Neural progenitor cell (in vitro differentiated cells): ENCODE measurements around the gene CSF3R. TPM values are rescaled to one million over a fixed set of nuclear protein-coding genes. Genes with fewer than 3 reads are reported as not detected.
A peak's percentile ranks its signal among the peaks of the same experiment; 100 is the strongest.

Experiments
- DNase-seq: peaks from one replicate; pipeline ENCODE4 v3.0.0-alpha.2; 2016; ENCODE audit warnings: low spot score
- H2AFZ ChIP-seq: fragments of 200-600 bp; sonication (generic); replicated peaks from 2 replicates; pipeline ENCODE4 v1.6.1; 2016; ENCODE audit warnings: antibody characterized with exemption
- H3F3A ChIP-seq: fragments of 200-600 bp; sonication (generic); 2 replicates; pipeline ENCODE4 v1.6.1; 2016; ENCODE audit warnings: antibody characterized with exemption, low read depth
- H3K27ac ChIP-seq: fragments of 200-600 bp; sonication (generic); 2 replicates; pipeline ENCODE4 v1.5.1; 2016; ENCODE audit warnings: mild to moderate bottlenecking
- H3K27me3 ChIP-seq: fragments of 200-600 bp; sonication (generic); 2 replicates; pipeline ENCODE4 v1.6.1; 2016; ENCODE audit warnings: mild to moderate bottlenecking, moderate library complexity
- H3K36me3 ChIP-seq: fragments of 200-600 bp; sonication (generic); 2 replicates; pipeline ENCODE4 v1.5.1; 2016
- H3K4me1 ChIP-seq: fragments of 200-600 bp; sonication (generic); 2 replicates; pipeline ENCODE4 v1.6.1; 2016; ENCODE audit warnings: mixed run types
- H3K4me2 ChIP-seq: fragments of 200-600 bp; sonication (generic); 2 replicates; pipeline ENCODE4 v1.6.1; 2016
- H3K4me3 ChIP-seq: fragments of 200-600 bp; sonication (generic); 2 replicates; pipeline ENCODE4 v1.5.1; 2016
- H3K79me2 ChIP-seq: fragments of 200-600 bp; sonication (generic); 2 replicates; pipeline ENCODE4 v1.6.1; 2016; ENCODE audit warnings: low read depth
- H3K9ac ChIP-seq: fragments of 200-600 bp; sonication (generic); 2 replicates; pipeline ENCODE4 v1.6.1; 2016
- H3K9me3 ChIP-seq: fragments of 200-600 bp; sonication (generic); 2 replicates; pipeline ENCODE4 v1.5.1; 2016; ENCODE audit warnings: low read depth
- H4K20me1 ChIP-seq: fragments of 200-600 bp; sonication (generic); 2 replicates; pipeline ENCODE4 v1.6.1; 2016; ENCODE audit warnings: low read depth
- H3K27ac Mint-ChIP-seq: 3 replicates; pipeline ENCODE4 v1.8.0; 2021; ENCODE audit warnings: mixed read lengths
- H3K27me3 Mint-ChIP-seq: 2 replicates; pipeline ENCODE4 v1.8.0; 2022; ENCODE audit warnings: low read depth, mild to moderate bottlenecking, inconsistent platforms, moderate library complexity, mixed read lengths; ENCODE audit not compliant: insufficient read depth
- H3K36me3 Mint-ChIP-seq: 3 replicates; pipeline ENCODE4 v1.8.0; 2021; ENCODE audit warnings: mixed read lengths
- H3K4me1 Mint-ChIP-seq: 3 replicates; pipeline ENCODE4 v1.8.0; 2021; ENCODE audit warnings: mixed read lengths
- H3K4me3 Mint-ChIP-seq: 3 replicates; pipeline ENCODE4 v1.8.0; 2021; ENCODE audit warnings: mild to moderate bottlenecking, moderate library complexity, mixed read lengths
- H3K9me3 Mint-ChIP-seq: 3 replicates; pipeline ENCODE4 v1.8.0; 2020; ENCODE audit warnings: mixed read lengths
- CTCF ChIP-seq: fragments of 200-600 bp; sonication (generic); IDR thresholded peaks from 2 replicates; pipeline ENCODE4 v1.5.1; 2017; ENCODE audit warnings: antibody characterized with exemption, mild to moderate bottlenecking
- EZH2 ChIP-seq: fragments of 200-600 bp; sonication (generic); IDR thresholded peaks from 2 replicates; pipeline ENCODE4 v1.6.1; 2017; ENCODE audit warnings: antibody characterized with exemption, mild to moderate bottlenecking, moderate library complexity
- EZH2phosphoT487 ChIP-seq: fragments of 200-600 bp; sonication (generic); IDR thresholded peaks from 2 replicates; pipeline ENCODE4 v1.6.1; 2017; ENCODE audit warnings: antibody characterized with exemption
- total RNA-seq: library from RNA; depleted of rRNA; stranded (reverse); fragments of >200 nt; gene quantifications from 2 replicates; pipeline ENCODE4 v1.2.3, GENCODE V29; 2015; ENCODE audit warnings: low replicate concordance

CSF3R gene
- total RNA-seq, 1 donor from 2014 or later = not detected

DNA sequence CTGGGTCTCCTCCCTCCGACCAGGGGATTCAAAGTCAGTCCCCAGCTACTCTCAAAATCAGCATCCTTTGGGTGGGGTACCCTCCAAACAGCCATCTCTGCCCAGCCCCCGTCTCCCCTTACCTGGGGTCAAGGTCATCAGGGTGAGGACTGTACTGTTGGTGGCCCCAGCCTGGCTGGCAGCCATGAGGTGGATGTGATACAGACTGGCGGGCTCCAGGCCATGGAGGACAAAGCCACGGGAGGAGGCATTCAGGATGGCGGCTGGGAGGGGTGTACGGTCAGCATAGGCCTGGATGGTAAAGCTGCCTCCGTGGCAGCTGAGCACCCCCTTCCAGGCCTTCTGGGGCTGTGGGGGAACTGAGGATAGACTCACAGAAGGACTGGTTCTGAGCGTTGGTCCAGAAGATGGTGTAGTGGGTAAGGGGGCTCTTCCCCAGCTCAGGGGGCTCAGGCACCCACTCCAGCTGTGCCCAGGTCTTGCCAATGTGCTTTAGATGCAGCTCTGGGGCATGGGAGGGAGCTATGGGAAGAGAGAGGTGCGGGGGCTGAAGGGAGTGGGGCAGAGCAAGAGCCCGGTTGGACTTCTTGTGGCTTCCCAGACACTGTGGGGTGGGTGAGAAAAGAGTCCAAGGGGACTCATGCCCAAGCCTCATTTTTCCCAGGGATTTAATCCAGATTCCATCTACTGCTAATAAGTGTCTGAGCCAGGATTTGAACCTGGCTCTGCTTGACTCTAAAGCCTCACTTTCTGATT lies 14.8 kb downstream of the CSF3R start:
- Histone ChIP-seq H3K9me3 (no peaks in the 10 kb centered on the region), H3K4me3 (no peak overlapping the region), H2AFZ (no peak overlapping the region), H3K27me3 (no peaks in the 10 kb centered on the region), H3K4me1 (peaks cover 25% of the 10 kb centered on the region), H3K79me2 (peaks cover 12% of the 10 kb centered on the region), H3K36me3 (no peaks in the 10 kb centered on the region), H3K27ac (no peak overlapping the region), H3K9ac (no peak overlapping the region), H3F3A (peaks cover 18% of the 10 kb centered on the region), H4K20me1 (no peaks in the 10 kb centered on the region), H3K4me2 (no peak overlapping the region)
- peak overlapping the region; percentile 53 for H3K27ac Mint-ChIP-seq
- H3K36me3 Mint-ChIP-seq = no peaks in the 10 kb centered on the region
- H3K4me3 Mint-ChIP-seq = no peak overlapping the region
- H3K4me1 Mint-ChIP-seq = peaks cover 27% of the 10 kb centered on the region
- no peak for DNase-seq
- no peaks in the 10 kb centered on the region for H3K9me3 Mint-ChIP-seq
- no peak for TF ChIP-seq EZH2
- no peak for TF ChIP-seq CTCF
- no peak for TF ChIP-seq EZH2phosphoT487
- peaks cover 7% of the 10 kb centered on the region for H3K27me3 Mint-ChIP-seq

GRCh38 chr1:36467027-36467410 lies 15.7 kb downstream of the CSF3R start:
- H3K9me3 ChIP-seq = no peaks in the 10 kb centered on the region
- H3K36me3 Mint-ChIP-seq = peaks cover 4% of the 10 kb centered on the region
- no peaks in the 10 kb centered on the region for H4K20me1 ChIP-seq
- H3K27ac Mint-ChIP-seq = peak overlapping the region; percentile 60
- no peak overlapping the region for H3K4me3 ChIP-seq
- no peak overlapping the region for H3K4me2 ChIP-seq
- H3K9ac ChIP-seq = no peak overlapping the region
- peak overlapping the region; percentile 24 for H3K4me3 Mint-ChIP-seq
- peaks cover 7% of the 10 kb centered on the region for H3K27me3 Mint-ChIP-seq
- H3K36me3 ChIP-seq = no peaks in the 10 kb centered on the region
- H3K4me1 ChIP-seq = peaks cover 24% of the 10 kb centered on the region
- H3K27me3 ChIP-seq = no peaks in the 10 kb centered on the region
- H3F3A ChIP-seq = peaks cover 18% of the 10 kb centered on the region
- peaks cover 31% of the 10 kb centered on the region for H3K4me1 Mint-ChIP-seq
- no peaks in the 10 kb centered on the region for H3K9me3 Mint-ChIP-seq
- TF ChIP-seq EZH2 = no peak
- TF ChIP-seq EZH2phosphoT487 = no peak
- no peak for TF ChIP-seq CTCF
- DNase-seq = no peak
- no peak overlapping the region for H2AFZ ChIP-seq
- peaks cover 19% of the 10 kb centered on the region for H3K79me2 ChIP-seq
- H3K27ac ChIP-seq = no peak overlapping the region

DNA sequence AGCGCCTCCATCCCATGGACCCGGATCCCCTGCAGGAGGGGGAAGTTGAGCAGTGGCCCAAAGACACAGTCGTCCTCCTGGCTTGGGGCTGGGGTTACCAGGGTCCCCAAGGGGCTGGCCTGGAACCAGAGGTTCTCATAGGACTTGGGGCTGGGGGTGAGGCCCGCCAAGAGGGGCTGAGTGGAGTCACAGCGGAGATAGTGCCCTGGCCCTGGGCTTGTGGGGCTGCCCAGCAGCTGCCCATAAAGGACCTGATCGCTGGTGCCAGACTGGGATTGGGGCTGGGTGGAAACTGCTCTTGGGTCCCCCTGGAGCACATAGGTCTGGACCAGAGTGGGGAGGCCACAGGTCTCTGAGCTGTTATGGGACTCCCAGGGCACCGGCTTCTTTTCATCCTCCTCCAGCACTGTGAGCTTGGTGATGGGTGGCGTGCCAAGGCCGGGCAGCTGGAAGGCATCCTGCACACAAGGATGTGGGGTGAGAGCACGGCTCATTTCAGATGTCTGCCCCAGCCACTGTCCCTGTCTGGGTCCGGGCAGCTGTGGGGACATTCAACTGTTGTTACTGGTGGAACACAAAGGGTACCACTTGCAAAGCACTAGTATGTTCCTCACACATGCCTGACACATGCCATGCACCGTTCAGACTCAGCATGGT lies 16.2 kb downstream of the CSF3R start:
- H2AFZ ChIP-seq = no peak overlapping the region
- H3K4me3 ChIP-seq = no peak overlapping the region
- TF ChIP-seq EZH2 (no peak), EZH2phosphoT487 (no peak), CTCF (no peak)
- no peak overlapping the region for H3K4me2 ChIP-seq
- H3K27me3 ChIP-seq = no peaks in the 10 kb centered on the region
- H3K9me3 ChIP-seq = no peaks in the 10 kb centered on the region
- Mint-ChIP-seq H3K9me3 (no peaks in the 10 kb centered on the region), H3K27me3 (peaks cover 7% of the 10 kb centered on the region), H3K4me3 (peak overlapping the region; percentile 24), H3K36me3 (peaks cover 4% of the 10 kb centered on the region), H3K27ac (peak overlapping the region; percentile 81), H3K4me1 (peaks cover 27% of the 10 kb centered on the region)
- H3K27ac ChIP-seq = no peak overlapping the region
- H3K36me3 ChIP-seq = no peaks in the 10 kb centered on the region
- no peak for DNase-seq
- H4K20me1 ChIP-seq = no peaks in the 10 kb centered on the region
- H3K4me1 ChIP-seq = peaks cover 18% of the 10 kb centered on the region
- H3F3A ChIP-seq = peaks cover 18% of the 10 kb centered on the region
- H3K9ac ChIP-seq = no peak overlapping the region
- H3K79me2 ChIP-seq = peaks cover 19% of the 10 kb centered on the region
